ENCODE measurements around the gene EEPD1. TPM values are rescaled to one million over a fixed set of nuclear protein-coding genes. Genes with fewer than 3 reads are reported as not detected.
A peak's percentile ranks its signal among the peaks of the same experiment; 100 is the strongest.
"Not testable (repeated sequence)": the region's sequence is repeated elsewhere in the genome, so short reads cannot be mapped to it uniquely, and the experiment has no call there.

EEPD1 gene
- total RNA-seq, 6 experiments from 2014 or later = 5.9 to 18.6 (median 10.6) TPM

- peak overlapping the region in 2 of 3 donors; percentile 81 to 85 for H3K27ac ChIP-seq
- intact Hi-C loops (cut with DNase I) = no loop called here
- no peak for DNase-seq
- 54% methylated on average over 3 of the region's 3 CpGs for WGBS (ENCODE audit: insufficient coverage, low coverage, low lambda C conversion rate, missing lambda C conversion rate)
- no peak for TF ChIP-seq CTCF (IDR thresholded peaks at IDR 0.05)
- no peak for TF ChIP-seq POLR2A (IDR thresholded peaks at IDR 0.05)
- no peaks in the 10 kb centered on the region for H3K36me3 ChIP-seq
- H3K9me3 ChIP-seq = no peaks in the 10 kb centered on the region
- H3K4me1 ChIP-seq = peaks cover 0 to 17% (median 8%) of the 10 kb centered on the region in 4 donors
- H3K4me3 ChIP-seq = no peak overlapping the region
- no peaks in the 10 kb centered on the region for H3K27me3 ChIP-seq
- peak; percentile 84 to 91 (median 87) for ATAC-seq
Observed at GRCh38 chr7:36232971-36233550, 80.0 kb downstream of the EEPD1 start.

GRCh38 chr7:36236073-36236472, 83.0 kb downstream of the EEPD1 start:
- no peak overlapping the region for H3K4me3 ChIP-seq
- TF ChIP-seq POLR2A (IDR thresholded peaks at IDR 0.05) (no peak), CTCF (IDR thresholded peaks at IDR 0.05) (no peak)
- peaks cover 0 to 17% (median 8%) of the 10 kb centered on the region in 4 donors for H3K4me1 ChIP-seq
- ATAC-seq (no peak), DNase-seq (no peak)
- no peak overlapping the region for H3K27ac ChIP-seq
- WGBS (ENCODE audit: insufficient coverage, low coverage, low lambda C conversion rate, missing lambda C conversion rate) = 100% methylated on average over 5 of the region's 39 CpGs
- intact Hi-C loops (cut with DNase I) = no loop called here
- no peaks in the 10 kb centered on the region for H3K27me3 ChIP-seq
- no peaks in the 10 kb centered on the region for H3K9me3 ChIP-seq
- H3K36me3 ChIP-seq = no peaks in the 10 kb centered on the region

GRCh38 chr7:36238138-36238537, 85.1 kb downstream of the EEPD1 start:
- H3K4me3 ChIP-seq = no peak overlapping the region
- peaks cover 0 to 10% (median 3%) of the 10 kb centered on the region in 4 donors for H3K4me1 ChIP-seq
- H3K9me3 ChIP-seq = no peaks in the 10 kb centered on the region
- no peaks in the 10 kb centered on the region for H3K36me3 ChIP-seq
- no peak for DNase-seq
- H3K27me3 ChIP-seq = no peaks in the 10 kb centered on the region
- no peak for ATAC-seq
- no peak overlapping the region for H3K27ac ChIP-seq
- TF ChIP-seq CTCF (IDR thresholded peaks at IDR 0.05) (no peak), POLR2A (IDR thresholded peaks at IDR 0.05) (no peak)
- intact Hi-C loops (cut with DNase I) = no loop called here
- WGBS (ENCODE audit: insufficient coverage, low coverage, low lambda C conversion rate, missing lambda C conversion rate) = 53% methylated on average over 2 of the region's 2 CpGs

- intact Hi-C loops (cut with DNase I); H3K4me1 ChIP-seq; H3K27me3 ChIP-seq; H3K9me3 ChIP-seq; H3K36me3 ChIP-seq; H3K27ac ChIP-seq; DNase-seq; H3K4me3 ChIP-seq: not testable (repeated sequence)
- peak; percentile 33 to 93 (median 64) for ATAC-seq
- WGBS (ENCODE audit: insufficient coverage, low coverage, low lambda C conversion rate, missing lambda C conversion rate) = 28% methylated on average over 3 of the region's 3 CpGs
Observed at GRCh38 chr7:36243356-36243755, 90.3 kb downstream of the EEPD1 start.

GRCh38 chr7:36244001-36244400, 90.9 kb downstream of the EEPD1 start:
- H3K9me3 ChIP-seq; H3K27ac ChIP-seq; H3K36me3 ChIP-seq; H3K4me3 ChIP-seq; DNase-seq; H3K4me1 ChIP-seq; intact Hi-C loops (cut with DNase I); H3K27me3 ChIP-seq: not testable (repeated sequence)
- ATAC-seq = peak in 1 of 4 donors; percentile 59
- WGBS (ENCODE audit: insufficient coverage, low coverage, low lambda C conversion rate, missing lambda C conversion rate) = 75% methylated on average over 1 of the region's 1 CpG
